HG03558 (cell line): ENCODE data around the gene PPARGC1A.

Experiments
- ATAC-seq: cut with Tn5 transposase; IDR thresholded peaks from one replicate; pipeline ENCODE4 v1.9.1; 2021; ENCODE audit warnings: moderate number of reproducible peaks; ENCODE audit not compliant: unreplicated experiment; ENCODE audit errors: extremely low read depth

PPARGC1A gene

DNA sequence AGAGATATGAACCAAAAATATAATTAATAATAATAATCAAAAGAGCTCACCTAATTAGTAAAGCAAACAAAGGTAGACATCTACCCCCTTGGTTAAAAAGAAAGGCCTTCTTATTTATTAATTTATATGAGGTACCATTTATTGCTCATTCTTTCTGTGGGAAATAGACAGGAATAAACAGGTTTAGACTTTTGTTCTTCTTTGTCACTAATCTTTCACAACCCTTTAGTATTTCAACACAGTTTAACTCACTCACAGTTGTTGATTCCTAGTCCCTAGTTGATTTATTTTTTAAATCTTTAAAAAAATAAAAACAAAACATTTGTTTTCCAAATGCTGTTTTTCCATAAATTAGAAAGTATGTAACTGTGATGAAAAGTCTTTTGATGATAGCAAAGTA is 5.6 kb downstream of the PPARGC1A start:
- no peak for ATAC-seq

DNA sequence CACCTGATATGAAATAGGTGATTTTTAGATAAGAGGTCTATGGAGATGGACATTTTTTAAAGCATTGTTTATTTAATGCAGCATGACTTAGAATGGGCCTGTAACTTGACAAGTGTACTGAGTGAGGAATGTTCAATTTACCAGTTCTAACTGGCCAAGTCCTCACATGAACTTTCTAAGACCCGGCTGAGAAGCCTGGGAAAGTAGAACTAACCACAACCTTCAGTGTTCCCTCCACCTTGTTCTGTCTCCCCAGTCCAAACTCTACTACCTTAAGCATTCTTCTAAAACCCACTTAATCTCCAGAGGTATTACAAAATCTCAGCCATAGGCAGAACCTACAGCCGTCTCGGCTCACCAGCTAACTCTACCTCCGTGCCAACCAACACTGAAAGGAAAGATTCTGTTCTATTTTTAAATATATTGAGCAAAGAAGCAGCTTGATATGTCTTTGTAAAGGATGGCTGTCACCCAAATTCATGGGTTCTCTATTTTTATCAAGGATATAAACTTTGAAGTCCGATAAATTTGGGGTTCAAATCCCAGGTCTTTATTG is 6.8 kb downstream of the PPARGC1A start:
- no peak for ATAC-seq

DNA sequence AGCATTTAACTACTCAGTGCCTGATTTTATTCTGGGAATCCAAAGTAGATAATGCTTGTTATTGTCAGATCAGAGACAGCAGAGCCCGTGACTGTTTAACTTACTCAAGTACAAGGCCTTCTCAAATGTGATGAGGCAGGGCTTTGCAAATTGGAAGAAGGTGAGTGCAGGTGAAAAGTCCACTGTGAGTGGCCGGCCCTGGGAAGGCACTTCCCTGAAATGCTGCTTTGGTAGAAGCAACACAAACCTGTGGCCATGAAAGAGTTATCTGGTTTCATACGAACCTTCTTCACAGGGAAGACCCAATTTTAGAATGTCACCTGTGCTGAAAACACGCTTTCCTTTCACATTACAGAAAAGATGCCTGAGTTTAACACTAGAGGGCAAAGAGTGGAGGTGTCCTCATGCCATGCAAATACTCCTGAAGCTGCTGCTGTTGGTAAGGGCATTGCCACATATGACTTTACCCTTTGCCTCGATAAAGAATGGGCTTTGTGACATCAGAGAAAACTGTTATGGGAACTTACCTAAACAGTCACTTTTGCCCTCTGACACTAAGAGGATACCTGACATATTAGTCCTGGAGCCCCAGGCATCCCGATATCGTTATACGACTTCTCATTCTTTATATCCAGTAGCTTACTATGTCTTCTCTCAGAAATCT is 8.0 kb downstream of the PPARGC1A start:
- ATAC-seq: no peak

DNA sequence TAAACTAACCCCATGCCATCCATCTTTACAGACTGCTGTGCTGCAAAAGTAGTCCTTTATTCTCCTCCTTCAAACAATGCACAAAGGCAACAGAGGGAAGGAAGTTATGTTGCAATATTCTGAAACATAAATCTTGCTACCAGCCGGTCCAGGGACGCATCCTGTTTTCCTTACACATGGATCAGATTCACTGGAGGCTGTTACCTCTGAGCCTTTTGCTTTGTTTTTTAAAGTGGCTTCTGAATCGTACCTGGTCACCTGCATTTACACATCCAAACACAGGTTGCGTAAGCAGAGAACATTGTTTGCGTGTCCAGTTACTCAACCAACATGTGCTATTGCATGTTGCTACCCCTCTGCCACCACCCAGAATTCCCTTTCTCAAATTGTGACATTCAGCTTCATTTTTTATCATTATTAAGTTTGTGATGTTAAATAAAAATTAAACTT is 8.8 kb downstream of the PPARGC1A start:
- no peak for ATAC-seq

DNA sequence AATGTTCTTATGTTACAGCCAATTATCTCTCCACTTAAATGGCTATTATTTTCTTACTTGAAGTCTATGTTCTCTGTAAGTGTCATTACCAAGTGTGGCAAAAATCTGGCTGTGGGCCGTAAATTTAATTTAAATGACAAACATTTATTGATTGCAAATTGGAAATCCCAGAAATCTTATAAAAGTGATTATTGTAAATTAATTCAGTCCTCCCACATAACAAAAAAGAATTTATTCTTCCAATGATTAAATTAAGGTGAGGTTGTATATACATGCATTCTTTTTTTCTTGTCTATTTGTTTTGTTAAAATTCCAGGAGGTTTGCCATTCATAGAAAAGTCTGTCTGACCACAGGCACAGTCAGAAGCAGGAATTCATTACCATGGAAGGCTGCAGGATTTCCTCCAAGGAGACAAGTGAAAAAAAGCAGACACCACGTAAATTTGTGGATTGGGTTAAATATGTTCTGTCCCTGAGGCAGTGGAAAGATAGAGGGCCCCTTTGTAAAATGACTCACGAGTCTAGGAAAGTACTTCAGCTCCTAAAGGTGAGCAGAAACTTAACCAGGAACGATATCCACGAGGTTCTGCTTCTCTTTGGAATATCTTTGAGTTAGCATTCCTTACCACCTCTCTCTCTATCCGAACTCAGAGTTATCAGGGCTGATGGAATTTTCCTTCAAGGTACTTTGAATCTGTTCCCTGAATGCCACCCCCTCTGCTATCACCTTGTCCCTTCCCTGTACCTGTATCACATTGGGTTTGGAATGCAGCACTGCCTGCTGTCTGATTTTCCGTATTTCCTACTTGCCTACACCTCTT is 10.7 kb downstream of the PPARGC1A start:
- ATAC-seq: no peak

DNA sequence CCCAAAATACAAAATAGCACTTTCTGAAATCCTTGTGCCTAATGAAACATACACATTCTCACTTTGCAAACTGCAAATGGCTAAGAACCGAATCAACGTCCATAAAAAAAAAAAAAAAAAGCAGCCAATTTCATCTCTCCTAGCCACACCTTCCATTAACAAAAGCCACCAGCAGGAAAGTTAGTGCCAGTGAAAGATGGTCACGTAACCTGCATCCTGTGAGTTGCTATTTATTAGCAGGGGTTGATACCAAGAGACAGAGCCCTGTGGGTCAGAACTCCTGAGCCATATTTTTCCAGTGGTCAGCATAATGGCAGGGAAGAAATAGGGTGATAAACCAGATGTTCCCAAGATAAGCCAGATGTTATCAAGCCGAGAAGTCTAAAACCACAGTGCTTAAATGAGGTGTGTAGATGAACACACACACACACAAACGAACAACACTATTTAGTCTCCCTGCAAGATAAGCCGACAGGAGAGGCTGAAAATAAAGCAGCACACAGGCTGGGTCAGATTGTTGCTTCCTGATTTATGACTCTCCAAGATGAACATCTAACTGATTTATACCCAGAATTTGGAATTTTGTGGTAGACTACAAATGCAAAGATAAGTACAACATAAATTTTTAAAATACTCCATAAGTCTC is 11.5 kb downstream of the PPARGC1A start:
- no peak for ATAC-seq

DNA sequence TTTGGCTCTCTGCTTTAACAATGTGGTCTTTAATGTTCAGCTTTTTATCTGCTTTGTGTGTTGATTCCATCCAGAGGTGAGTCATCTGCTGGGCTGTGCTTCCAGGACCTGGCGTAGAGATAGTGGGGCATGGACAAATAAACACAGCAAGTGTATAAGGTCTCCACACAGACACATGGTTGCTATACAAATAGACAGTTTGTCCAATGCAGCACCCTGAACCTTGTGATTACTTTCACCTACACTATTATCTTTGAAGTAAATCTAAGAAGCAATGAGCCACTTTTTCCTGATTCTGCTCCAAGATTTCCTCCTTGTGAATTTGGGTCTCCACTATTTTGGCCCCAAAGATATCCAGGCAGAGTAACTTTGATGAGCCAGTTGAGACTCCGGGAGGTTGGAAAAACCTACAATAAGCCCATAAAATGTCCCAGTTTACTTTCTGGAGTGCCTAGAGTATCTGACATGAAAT is 12.1 kb downstream of the PPARGC1A start:
- ATAC-seq: no peak

DNA sequence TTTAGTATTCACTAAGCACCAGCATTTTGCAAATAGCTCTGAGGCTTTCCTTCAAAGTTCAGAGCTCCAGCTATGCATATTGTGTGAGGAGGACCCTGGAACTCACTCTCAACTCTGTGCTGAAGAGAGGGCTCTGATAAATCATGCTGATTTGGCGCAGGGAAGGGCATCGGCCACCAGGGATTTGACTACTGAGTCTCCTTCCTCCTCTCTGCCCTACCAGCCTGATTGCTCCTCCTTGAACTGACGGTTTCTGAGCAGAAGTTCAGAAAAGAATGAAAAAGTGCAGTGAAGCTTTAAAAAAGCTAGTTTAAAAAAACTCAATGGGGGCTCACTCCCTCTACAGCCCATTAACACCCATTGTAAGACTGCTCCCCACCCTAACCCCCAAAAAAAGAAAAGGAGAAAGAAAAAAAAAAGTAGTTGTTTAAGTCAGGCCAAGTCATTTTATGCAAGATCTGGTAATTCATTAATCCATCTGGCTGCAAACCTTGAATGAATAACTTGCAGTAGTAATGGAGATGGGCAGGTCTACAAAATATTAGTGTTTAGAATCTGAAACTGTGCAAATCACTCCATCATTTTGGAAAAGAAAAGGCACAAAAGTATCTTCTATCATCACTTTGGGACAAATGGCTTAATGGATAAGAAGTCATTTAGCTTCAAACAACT is 13.3 kb downstream of the PPARGC1A start:
- no peak for ATAC-seq

DNA sequence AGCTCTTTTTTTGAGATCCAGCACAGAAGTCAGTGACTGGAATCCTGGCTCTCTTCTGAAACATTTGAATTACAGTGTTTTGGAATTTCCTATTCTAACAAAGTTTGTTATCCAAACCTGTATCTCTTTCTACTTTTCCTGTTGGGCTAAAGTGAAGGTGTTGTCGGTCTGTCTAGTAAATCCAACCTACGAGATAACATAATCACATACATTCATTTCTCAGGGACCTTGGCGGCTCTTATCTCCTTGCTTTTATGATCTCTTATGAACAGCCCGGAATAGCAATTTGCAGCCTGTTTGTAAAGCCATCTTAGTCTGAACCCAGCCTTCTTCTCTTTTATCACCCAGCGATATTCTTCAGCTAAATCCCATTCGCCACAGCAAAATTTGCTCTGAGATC is 14.5 kb downstream of the PPARGC1A start:
- ATAC-seq: no peak

DNA sequence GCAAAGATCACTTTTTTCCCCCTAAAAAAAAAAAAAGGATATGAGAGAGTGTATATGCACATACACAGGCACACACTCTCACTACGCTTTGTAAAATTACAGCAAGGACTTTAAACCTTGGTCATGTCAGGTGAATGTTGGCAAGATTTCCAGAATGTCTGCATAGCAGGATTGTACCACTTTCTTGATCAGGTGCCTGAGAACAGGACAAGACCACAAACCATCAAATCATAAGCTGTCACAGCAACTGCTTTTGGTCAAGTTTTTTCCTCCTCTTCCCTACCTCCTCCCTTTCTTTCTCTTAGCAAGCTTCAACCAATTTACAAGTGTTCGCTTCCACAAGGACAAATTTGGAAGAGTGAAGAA is 15.3 kb downstream of the PPARGC1A start:
- no peak for ATAC-seq

DNA sequence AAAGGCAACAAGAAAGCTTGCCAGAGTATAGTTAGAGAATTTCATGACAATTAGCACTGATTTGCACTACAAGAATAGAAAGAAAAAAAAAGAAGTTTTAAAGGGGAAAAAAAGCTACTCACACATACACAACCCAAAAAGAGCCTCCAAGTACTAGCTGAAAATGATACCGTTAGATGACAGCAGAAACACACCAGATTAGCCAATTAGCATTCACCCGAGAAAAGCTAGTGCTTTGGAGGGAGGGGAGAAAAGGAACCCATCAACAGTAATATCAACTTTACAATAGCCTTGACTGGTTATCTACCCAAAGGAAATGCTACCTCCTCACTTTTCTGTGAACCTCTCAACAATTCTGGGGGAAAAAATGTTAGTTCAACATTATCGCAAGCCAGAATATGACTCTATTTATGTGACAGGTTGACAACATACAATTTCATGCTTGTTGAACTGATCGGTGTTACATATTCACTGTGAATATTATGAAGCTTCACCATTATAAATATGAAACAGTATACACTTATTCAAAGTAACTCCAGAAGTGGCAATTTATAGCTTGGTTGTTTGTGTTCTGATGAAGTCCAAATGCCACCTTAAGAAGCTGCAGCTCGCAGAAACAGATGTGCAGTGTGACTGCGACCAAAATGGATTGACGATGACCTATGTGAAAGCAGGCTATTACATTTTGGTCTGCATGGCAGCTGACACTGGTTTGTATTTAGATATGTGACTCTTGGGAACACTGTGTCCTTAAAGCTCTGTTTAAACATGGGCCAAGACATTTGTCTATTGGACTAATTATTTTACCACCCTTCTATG is 15.9 kb downstream of the PPARGC1A start:
- ATAC-seq: no peak

DNA sequence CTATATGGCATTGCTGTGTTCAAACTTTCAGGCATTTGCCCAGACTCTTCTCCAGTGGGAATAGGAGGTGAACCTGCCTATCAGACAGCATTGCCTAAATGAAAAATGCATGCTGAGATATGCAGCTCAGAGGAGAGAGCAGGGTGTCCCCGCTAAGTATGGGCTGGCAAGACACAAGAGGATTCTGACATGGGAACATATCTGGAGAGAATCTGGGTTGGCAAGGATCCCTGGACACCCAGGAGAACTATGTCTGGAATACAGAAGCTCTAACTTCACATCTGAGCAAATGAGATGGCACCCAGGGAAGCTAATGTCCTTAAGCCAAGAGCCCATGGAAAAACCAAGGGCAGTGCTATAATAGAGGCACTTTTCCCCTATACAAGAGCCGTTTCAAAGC is 18.4 kb downstream of the PPARGC1A start:
- no peak for ATAC-seq

DNA sequence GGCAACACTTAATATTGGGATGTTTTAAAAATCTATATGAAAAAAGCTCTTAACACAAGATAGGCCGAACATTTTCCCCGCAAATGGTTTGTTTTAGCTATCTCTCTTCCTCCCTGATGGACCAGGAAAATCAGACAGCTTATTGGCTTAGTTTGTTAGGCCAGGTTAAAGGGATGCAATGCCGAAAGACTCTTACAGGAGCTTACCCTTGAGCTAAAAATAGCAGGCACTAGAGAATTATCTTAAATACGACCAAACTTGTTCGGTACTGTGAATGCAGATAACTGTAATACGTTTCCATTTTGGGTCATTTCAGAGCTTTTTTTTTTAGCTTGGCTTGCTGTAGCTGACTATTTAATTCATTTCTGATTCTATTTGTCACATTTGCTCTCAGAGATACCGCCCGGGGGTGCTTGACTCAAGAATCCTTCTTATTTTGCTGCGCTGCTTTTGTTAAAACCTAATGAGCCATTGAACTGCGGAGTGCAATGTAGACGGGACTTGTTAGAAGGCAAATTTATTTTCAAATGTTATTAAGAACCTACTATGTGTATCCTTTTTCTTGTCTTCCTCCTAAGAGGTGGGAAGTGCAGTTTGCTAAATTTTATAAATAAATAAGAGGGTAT is 23.3 kb downstream of the PPARGC1A start:
- no peak for ATAC-seq

DNA sequence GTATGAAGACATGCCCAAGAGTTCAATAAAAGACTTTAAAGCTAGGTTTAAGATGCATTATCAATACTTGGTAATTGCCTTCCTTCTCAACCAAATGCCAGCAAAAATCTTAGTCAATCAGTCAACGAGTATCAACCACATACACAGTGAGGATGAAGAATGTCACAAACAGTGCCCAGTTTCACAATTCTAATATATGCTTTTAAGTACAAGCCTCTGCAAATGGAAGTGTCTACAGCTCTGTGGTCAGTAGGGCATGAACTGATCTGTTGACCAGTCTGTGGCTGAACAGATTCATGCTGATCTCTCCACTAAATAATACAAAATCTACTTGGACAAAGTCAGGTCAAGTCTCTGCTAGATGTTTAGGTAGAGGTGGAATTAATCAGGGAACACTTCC is 27.9 kb downstream of the PPARGC1A start:
- no peak for ATAC-seq

DNA sequence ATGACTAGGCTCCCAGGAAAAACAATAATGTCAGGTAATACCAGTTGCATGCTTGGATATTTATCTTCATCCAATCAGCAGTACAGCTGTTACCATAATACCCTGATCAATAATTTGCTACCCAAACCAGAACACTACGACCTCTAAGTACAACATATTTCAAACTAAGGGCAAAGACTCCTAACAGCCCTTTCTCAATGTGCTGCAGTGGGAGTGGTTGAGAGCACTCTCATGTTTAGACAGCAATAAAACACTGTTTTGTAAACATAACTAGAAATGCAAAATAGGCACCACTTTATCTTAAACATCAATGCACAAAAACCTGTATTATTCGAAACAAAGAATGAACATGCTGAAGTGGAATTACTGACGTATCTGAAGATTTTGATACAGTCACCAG is 28.9 kb downstream of the PPARGC1A start:
- no peak for ATAC-seq

DNA sequence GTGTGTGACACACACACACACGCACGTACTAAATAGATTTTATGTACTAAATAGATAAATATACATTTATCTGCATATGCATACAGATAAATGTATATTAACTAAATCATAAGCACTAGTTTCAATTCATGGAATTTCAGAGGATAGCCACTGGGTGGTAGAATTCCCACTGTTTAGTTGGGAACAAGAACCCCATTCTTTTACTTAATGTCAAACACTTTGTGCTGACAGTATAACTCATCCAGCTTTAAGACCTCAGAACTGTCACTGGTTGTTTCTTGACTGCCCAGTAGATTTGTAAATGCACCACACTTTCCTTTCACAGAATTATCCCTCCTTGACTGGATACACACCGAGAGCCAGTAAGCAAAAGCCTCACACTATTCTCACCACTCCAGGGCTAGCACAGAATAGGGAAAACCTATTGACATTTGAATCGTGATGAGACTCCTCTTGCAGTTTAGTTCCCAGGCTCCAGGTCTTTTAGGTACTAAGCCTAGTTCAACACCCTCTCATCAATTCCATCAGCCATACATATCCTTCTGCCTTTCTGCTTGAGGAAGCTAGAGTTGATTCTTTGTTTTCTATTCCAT is 32.4 kb downstream of the PPARGC1A start:
- ATAC-seq: no peak

DNA sequence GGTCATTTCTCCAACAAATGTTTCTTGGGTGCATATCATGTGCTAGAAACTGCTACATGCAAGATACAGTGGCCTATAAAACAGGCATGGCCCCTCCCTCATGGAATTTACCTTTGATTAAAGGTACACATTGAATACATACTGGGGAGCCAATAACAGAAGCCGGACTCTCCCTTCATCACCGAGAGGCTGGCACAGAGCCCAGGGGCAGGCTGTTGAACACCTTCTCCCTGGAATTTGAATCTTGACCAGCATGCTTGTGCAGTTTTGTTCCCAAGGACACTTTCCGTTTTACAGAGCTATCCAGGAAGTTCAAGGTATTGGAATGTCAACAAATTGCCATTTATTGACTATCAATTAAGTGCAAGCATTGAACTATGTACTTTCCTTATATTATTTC is 33.2 kb downstream of the PPARGC1A start:
- no peak for ATAC-seq

DNA sequence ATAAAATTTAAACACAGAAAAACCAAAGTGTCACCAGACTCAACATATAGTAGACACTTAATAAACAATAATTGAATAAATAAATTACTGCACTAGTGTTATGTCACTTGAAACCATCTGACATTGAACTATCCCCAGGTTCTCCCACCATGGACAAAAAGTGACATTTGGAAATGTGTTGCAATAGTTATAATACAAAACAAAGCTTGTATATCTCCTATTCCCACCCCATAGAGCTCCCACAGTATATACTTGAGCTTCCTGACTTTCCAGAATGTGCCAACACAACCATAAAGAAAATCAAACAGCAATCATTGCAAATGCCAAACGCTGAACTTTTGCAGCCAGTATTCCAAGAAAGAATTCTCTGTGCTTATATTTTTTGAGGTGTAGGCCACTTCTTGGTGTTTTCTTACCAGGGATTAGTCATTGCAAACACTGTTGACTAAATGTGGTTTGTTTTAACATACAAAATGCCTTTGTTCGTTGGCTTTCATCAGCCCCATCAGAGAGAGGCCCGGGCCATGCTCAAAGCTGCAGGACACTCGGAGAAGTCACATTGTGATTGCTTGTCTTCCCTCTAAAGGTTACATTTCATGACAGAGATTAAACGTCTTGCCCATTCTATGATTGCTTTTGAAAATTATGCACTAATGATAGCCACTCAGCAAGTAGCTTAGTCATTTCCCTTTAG is 33.8 kb downstream of the PPARGC1A start:
- no peak for ATAC-seq
